Measurements from ENCODE around the gene ROBO2.

- TF ChIP-seq CTCF (IDR thresholded peaks at IDR 0.05; ENCODE audit: insufficient read depth, low read length): no peak
- no peak for TF ChIP-seq SPI1 (IDR thresholded peaks at IDR 0.05; ENCODE audit: borderline replicate concordance, low read depth)
- no peak for TF ChIP-seq POLR2AphosphoS5 (IDR thresholded peaks at IDR 0.05; ENCODE audit: low read depth)
Observed at GRCh38 chr3:77446761-77447160, 406.9 kb downstream of the ROBO2 start.
